ENCODE results near the gene GCGR. TPM values are rescaled to one million over a fixed set of nuclear protein-coding genes. Genes with fewer than 3 reads are reported as not detected.

GCGR gene
- under 1 TPM in 1 of 4 donors, not detected in 3; 0.47 TPM for total RNA-seq

DNA sequence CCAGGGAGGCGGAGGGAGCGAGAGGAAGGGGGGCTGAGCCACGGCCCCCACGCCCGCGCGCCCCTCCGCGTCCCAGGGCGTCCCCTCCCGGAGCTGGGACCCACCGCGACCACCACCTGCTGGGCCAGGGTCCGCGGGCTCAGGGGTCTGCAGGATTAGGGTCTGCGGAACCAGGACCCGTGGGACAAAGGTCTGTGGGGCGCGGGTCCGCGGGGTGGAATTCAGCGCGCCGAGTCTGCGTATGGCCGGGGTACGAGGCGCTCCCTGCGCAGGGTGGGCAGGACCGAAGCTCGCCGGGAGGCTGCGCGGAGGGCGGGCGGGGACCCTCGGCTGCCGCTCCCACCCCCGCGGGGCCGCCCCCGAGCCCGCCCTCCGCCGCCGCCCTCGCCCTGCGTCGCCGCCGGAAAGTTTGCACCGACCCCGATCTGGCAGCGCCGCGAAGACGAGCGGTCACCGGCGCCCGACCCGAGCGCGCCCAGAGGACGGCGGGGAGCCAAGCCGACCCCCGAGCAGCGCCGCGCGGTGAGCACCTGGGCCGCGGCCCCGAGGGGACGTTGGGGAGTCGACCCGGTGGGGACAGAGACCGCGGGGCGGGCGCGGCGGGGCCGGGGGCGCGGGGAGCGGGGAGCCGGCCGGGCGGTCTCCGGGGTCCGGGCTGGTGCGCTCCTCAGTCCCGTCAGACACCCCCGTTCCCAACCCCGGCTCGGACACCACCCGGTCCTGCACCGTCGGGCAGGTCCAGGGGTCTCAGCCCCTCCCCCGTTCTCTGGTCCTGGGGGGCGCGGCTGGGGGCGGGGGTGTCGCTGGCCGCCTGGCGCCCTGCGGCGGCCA, at the start of gene GCGR:
Gene GCGR, plus strand, starts transcription at position 423 of the 831 bp plus-strand sequence. CDS start 4,869 bp downstream, outside the sequence.
- H3K9me3 ChIP-seq: no peaks in the 10 kb centered on the region
- TF ChIP-seq CTCF (IDR thresholded peaks at IDR 0.05): no peak
- no peak for TF ChIP-seq POLR2AphosphoS5 (IDR thresholded peaks at IDR 0.05)
- no peak for TF ChIP-seq POLR2A (IDR thresholded peaks at IDR 0.05)
- TF ChIP-seq EP300 (IDR thresholded peaks at IDR 0.05): no peak
- H3K4me3 ChIP-seq: peak within 1 kb of the TSS in 1 of 2 donors; percentile 34
- H3K4me1 ChIP-seq: peaks cover 0 to 19% (median 11%) of the 10 kb centered on the region in 3 donors
- no peak within 1 kb of the TSS for H3K27ac ChIP-seq
- no peak for ATAC-seq
- no peaks in the 10 kb centered on the region for H3K36me3 ChIP-seq
- peaks cover 96% of the 10 kb centered on the region for H3K27me3 ChIP-seq
- WGBS, 2 donors (ENCODE audit: low coverage in 1 of 2): no CpG with 5 or more reads among the region's 110 CpGs

- Histone ChIP-seq H3K4me3 (no peak overlapping the region), H3K36me3 (no peaks in the 10 kb centered on the region), H3K27me3 (peaks cover 34% of the 10 kb centered on the region), H3K9me3 (no peaks in the 10 kb centered on the region), H3K4me1 (no peaks in the 10 kb centered on the region), H3K27ac (no peak overlapping the region)
- 85 to 94% methylated on average over 2 to 4 of the region's 8 CpGs for WGBS, 2 donors (ENCODE audit: low coverage in 1 of 2)
- no peak for ATAC-seq
- no peak for TF ChIP-seq POLR2AphosphoS5 (IDR thresholded peaks at IDR 0.05)
- TF ChIP-seq CTCF (IDR thresholded peaks at IDR 0.05): no peak
- TF ChIP-seq EP300 (IDR thresholded peaks at IDR 0.05): no peak
- TF ChIP-seq POLR2A (IDR thresholded peaks at IDR 0.05): no peak
These were observed 11.0 kb upstream of the GCGR start for GRCh38 chr17:81792675-81793615.

DNA sequence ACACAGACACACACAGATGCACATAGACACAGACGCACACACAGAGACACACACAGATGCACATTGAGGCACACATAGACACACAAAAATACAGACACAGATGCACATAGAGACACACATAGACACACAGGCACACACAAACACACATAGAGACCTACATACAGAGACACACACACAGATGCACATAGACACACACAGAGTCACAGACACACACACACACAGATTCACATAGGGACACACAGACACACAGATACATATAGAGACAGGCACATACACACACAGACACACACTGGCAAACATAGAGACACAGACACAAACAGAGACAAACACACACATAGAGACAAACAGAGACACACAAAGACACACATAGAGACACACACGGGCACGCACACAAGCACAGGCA, 9.9 kb upstream of the GCGR start:
- Histone ChIP-seq H3K27me3 (peaks cover 34% of the 10 kb centered on the region), H3K4me1 (no peaks in the 10 kb centered on the region), H3K36me3 (no peaks in the 10 kb centered on the region), H3K9me3 (no peaks in the 10 kb centered on the region), H3K27ac (no peak overlapping the region), H3K4me3 (no peak overlapping the region)
- WGBS, 2 donors (ENCODE audit: low coverage in 1 of 2): 78 to 96% methylated on average over 3 of the region's 3 CpGs
- no peak for TF ChIP-seq POLR2A (IDR thresholded peaks at IDR 0.05)
- TF ChIP-seq POLR2AphosphoS5 (IDR thresholded peaks at IDR 0.05): no peak
- no peak for TF ChIP-seq CTCF (IDR thresholded peaks at IDR 0.05)
- TF ChIP-seq EP300 (IDR thresholded peaks at IDR 0.05): no peak
- ATAC-seq: no peak

DNA sequence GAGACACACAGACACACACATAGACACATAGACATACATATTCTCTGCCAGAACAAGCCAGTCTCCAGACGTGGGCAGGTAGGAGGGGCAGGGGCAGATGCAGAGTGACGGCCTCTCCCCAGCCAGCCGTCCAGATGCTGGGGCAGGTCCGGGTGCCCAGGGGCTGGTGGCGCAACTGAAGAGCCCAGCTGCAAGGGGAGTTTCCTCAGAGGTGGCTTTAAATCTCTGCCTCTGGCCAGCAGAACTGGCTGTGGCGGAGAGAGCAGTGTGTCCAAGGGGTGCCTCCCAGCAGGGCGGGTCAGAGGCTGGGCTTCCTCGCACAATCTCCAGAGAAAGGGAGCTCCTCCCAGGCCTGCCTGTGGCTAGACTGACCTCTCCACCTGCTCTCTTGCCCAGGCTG, 9.4 kb upstream of the GCGR start:
- no peak overlapping the region for H3K4me3 ChIP-seq
- H3K9me3 ChIP-seq: no peaks in the 10 kb centered on the region
- no peaks in the 10 kb centered on the region for H3K4me1 ChIP-seq
- H3K27ac ChIP-seq: no peak overlapping the region
- TF ChIP-seq EP300 (IDR thresholded peaks at IDR 0.05) (no peak), CTCF (IDR thresholded peaks at IDR 0.05) (no peak), POLR2AphosphoS5 (IDR thresholded peaks at IDR 0.05) (no peak), POLR2A (IDR thresholded peaks at IDR 0.05) (no peak)
- no peak for ATAC-seq
- H3K27me3 ChIP-seq: peaks cover 38% of the 10 kb centered on the region
- no peaks in the 10 kb centered on the region for H3K36me3 ChIP-seq
- WGBS, 2 donors (ENCODE audit: low coverage in 1 of 2): 23 to 46% methylated on average over 4 to 6 of the region's 8 CpGs
